Measurements from ENCODE around the gene ALDH1L2.

DNA sequence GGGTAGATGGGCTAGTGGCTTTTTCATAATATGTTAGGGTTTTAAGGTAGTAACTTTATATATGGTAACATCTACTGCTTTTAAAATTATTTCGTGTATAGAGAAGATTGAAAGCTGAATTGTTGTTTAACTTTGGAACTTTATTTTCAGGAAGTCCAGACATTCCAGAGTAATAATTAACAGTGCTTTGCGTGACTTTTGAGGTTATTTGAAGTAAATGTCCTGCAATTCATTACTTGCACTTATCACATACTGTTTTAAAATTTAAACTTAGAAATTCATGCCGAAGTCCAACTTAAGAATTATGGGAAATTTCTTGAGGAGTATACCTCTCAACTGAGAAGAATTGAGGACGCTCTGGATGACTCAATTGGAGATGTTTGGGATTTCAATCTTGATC is 26.6 kb upstream of the ALDH1L2 start:
- no peak for TF ChIP-seq SIN3A (IDR thresholded peaks at IDR 0.05; ENCODE audit: borderline replicate concordance, insufficient read depth, low read length)
- no peak for TF ChIP-seq POLR2AphosphoS5 (IDR thresholded peaks at IDR 0.05; ENCODE audit: low read depth, low read length)
- TF ChIP-seq, protein P1, sequence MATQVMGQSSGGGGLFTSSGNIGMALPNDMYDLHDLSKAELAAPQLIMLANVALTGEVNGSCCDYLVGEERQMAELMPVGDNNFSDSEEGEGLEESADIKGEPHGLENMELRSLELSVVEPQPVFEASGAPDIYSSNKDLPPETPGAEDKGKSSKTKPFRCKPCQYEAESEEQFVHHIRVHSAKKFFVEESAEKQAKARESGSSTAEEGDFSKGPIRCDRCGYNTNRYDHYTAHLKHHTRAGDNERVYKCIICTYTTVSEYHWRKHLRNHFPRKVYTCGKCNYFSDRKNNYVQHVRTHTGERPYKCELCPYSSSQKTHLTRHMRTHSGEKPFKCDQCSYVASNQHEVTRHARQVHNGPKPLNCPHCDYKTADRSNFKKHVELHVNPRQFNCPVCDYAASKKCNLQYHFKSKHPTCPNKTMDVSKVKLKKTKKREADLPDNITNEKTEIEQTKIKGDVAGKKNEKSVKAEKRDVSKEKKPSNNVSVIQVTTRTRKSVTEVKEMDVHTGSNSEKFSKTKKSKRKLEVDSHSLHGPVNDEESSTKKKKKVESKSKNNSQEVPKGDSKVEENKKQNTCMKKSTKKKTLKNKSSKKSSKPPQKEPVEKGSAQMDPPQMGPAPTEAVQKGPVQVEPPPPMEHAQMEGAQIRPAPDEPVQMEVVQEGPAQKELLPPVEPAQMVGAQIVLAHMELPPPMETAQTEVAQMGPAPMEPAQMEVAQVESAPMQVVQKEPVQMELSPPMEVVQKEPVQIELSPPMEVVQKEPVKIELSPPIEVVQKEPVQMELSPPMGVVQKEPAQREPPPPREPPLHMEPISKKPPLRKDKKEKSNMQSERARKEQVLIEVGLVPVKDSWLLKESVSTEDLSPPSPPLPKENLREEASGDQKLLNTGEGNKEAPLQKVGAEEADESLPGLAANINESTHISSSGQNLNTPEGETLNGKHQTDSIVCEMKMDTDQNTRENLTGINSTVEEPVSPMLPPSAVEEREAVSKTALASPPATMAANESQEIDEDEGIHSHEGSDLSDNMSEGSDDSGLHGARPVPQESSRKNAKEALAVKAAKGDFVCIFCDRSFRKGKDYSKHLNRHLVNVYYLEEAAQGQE (IDR thresholded peaks at IDR 0.05; ENCODE audit: insufficient read depth in 1 of 2, low read depth in 2 of 2, low read length in 2 of 2), result no peak

Measured in PFSK-1 (cell line).